Activated T-cell treated with anti-CD3 and anti-CD28 coated beads, Interleukin-2, amount 50 U/mL, for 72 hours (primary cell): ENCODE data around the gene XDH. TPM values are rescaled to one million over a fixed set of nuclear protein-coding genes. Genes with fewer than 3 reads are reported as not detected.

Source experiments
- ATAC-seq, 2 donors: fragments of 150-1000 bp; cut with Tn5 transposase; replicated peaks in 1 of 2; 2 replicates each; pipeline ENCODE4 v1.10.0; 2021; ENCODE audit warnings: moderate library complexity in 2 of 2, mild to moderate bottlenecking in 1 of 2
- DNase-seq, 2 donors: peaks; one replicate each; pipeline ENCODE4 v3.0.0; 2021 to 2022; ENCODE audit warnings: mixed read lengths in 1 of 2
- H3K27ac Mint-ChIP-seq: one replicate; pipeline ENCODE4 v1.8.0; 2022; ENCODE audit warnings: mild to moderate bottlenecking, moderate library complexity, mixed read lengths
- H3K27me3 Mint-ChIP-seq: one replicate; pipeline ENCODE4 v1.8.0; 2022; ENCODE audit warnings: low read depth, mixed read lengths
- H3K36me3 Mint-ChIP-seq, 2 donors: one replicate each; pipeline ENCODE4 v1.8.0; 2022; ENCODE audit warnings: mixed read lengths in 2 of 2, mild to moderate bottlenecking in 1 of 2; ENCODE audit not compliant: insufficient read depth in 2 of 2
- H3K4me1 Mint-ChIP-seq: one replicate; pipeline ENCODE4 v1.8.0; 2022; ENCODE audit warnings: low read depth, mixed read lengths
- H3K4me3 Mint-ChIP-seq, 2 donors: one replicate each; pipeline ENCODE4 v1.8.0; 2022; ENCODE audit warnings: mild to moderate bottlenecking in 2 of 2, mixed read lengths in 2 of 2, moderate library complexity in 2 of 2
- H3K9me3 Mint-ChIP-seq, 2 donors: one replicate each; pipeline ENCODE4 v1.8.0; 2022; ENCODE audit warnings: mixed read lengths in 2 of 2
- total RNA-seq, 2 donors: library from RNA; stranded (reverse); gene quantifications; one replicate each; pipeline ENCODE4 v1.2.3, GENCODE V29; 2022

XDH gene
- total RNA-seq, 2 donors from 2014 or later = 0.07 TPM

- Mint-ChIP-seq H3K4me1 (no peaks in the 10 kb centered on the region), H3K36me3 (no peaks in the 10 kb centered on the region), H3K4me3 (no peak overlapping the region), H3K27me3 (no peaks in the 10 kb centered on the region), H3K27ac (no peak overlapping the region), H3K9me3 (no peaks in the 10 kb centered on the region)
- DNase-seq (no peak), ATAC-seq (no peak)
Measured at GRCh38 chr2:31390324-31390723, 24.2 kb downstream of the XDH start.

GRCh38 chr2:31388736-31389135 lies 25.8 kb downstream of the XDH start:
- H3K9me3 Mint-ChIP-seq = no peaks in the 10 kb centered on the region
- H3K36me3 Mint-ChIP-seq = no peaks in the 10 kb centered on the region
- peaks cover 7% of the 10 kb centered on the region for H3K4me1 Mint-ChIP-seq
- no peak for DNase-seq
- no peak for ATAC-seq
- no peaks in the 10 kb centered on the region for H3K27me3 Mint-ChIP-seq
- no peak overlapping the region for H3K27ac Mint-ChIP-seq
- H3K4me3 Mint-ChIP-seq = no peak overlapping the region

GRCh38 chr2:31387850-31388249 lies 26.7 kb downstream of the XDH start:
- Mint-ChIP-seq H3K4me3 (no peak overlapping the region), H3K27me3 (no peaks in the 10 kb centered on the region), H3K9me3 (no peaks in the 10 kb centered on the region), H3K27ac (no peak overlapping the region), H3K4me1 (peaks cover 7% of the 10 kb centered on the region), H3K36me3 (no peaks in the 10 kb centered on the region)
- DNase-seq (no peak), ATAC-seq (no peak)

GRCh38 chr2:31386648-31387047 lies 27.9 kb downstream of the XDH start:
- Mint-ChIP-seq H3K9me3 (no peaks in the 10 kb centered on the region), H3K27me3 (no peaks in the 10 kb centered on the region)
- no peak for DNase-seq

GRCh38 chr2:31386172-31386571 lies 28.4 kb downstream of the XDH start:
- H3K4me3 Mint-ChIP-seq = no peak overlapping the region
- no peaks in the 10 kb centered on the region for H3K9me3 Mint-ChIP-seq
- ATAC-seq (no peak), DNase-seq (no peak)
- peaks cover 20% of the 10 kb centered on the region for H3K4me1 Mint-ChIP-seq
- H3K27me3 Mint-ChIP-seq = no peaks in the 10 kb centered on the region
- H3K36me3 Mint-ChIP-seq = no peaks in the 10 kb centered on the region
- no peak overlapping the region for H3K27ac Mint-ChIP-seq

More at GRCh38 chr2:31386648-31387047, 27.9 kb downstream of the XDH start:
- peaks cover 19% of the 10 kb centered on the region for H3K4me1 Mint-ChIP-seq
- H3K27ac Mint-ChIP-seq = no peak overlapping the region
- H3K4me3 Mint-ChIP-seq = no peak overlapping the region
- no peak for ATAC-seq
- no peaks in the 10 kb centered on the region for H3K36me3 Mint-ChIP-seq

GRCh38 chr2:31384771-31385276 lies 29.7 kb downstream of the XDH start:
- Mint-ChIP-seq H3K36me3 (no peaks in the 10 kb centered on the region), H3K4me1 (peaks cover 20% of the 10 kb centered on the region), H3K9me3 (no peaks in the 10 kb centered on the region), H3K27ac (no peak overlapping the region), H3K4me3 (no peak overlapping the region), H3K27me3 (no peaks in the 10 kb centered on the region)
- ATAC-seq = no peak
- no peak for DNase-seq

GRCh38 chr2:31384351-31384750 lies 30.2 kb downstream of the XDH start:
- Mint-ChIP-seq H3K27me3 (no peaks in the 10 kb centered on the region), H3K27ac (no peak overlapping the region), H3K4me3 (no peak overlapping the region), H3K36me3 (no peaks in the 10 kb centered on the region), H3K4me1 (peaks cover 20% of the 10 kb centered on the region), H3K9me3 (no peaks in the 10 kb centered on the region)
- DNase-seq = no peak
- ATAC-seq = peak; percentile 67 to 76

GRCh38 chr2:31383471-31384153 lies 30.9 kb downstream of the XDH start:
- ATAC-seq (peak in 1 of 2 donors; percentile 25), DNase-seq (no peak)
- H3K36me3 Mint-ChIP-seq = no peaks in the 10 kb centered on the region
- no peak overlapping the region for H3K4me3 Mint-ChIP-seq
- H3K27ac Mint-ChIP-seq = no peak overlapping the region
- peaks cover 20% of the 10 kb centered on the region for H3K4me1 Mint-ChIP-seq
- no peaks in the 10 kb centered on the region for H3K9me3 Mint-ChIP-seq
- H3K27me3 Mint-ChIP-seq = no peaks in the 10 kb centered on the region

GRCh38 chr2:31382452-31383120 lies 32.0 kb downstream of the XDH start:
- Mint-ChIP-seq H3K36me3 (no peaks in the 10 kb centered on the region), H3K4me3 (no peak overlapping the region), H3K27ac (no peak overlapping the region), H3K27me3 (no peaks in the 10 kb centered on the region), H3K4me1 (peaks cover 20% of the 10 kb centered on the region), H3K9me3 (no peaks in the 10 kb centered on the region)
- DNase-seq (no peak), ATAC-seq (no peak)

- Mint-ChIP-seq H3K27ac (no peak overlapping the region), H3K4me1 (peaks cover 20% of the 10 kb centered on the region)
Measured at GRCh38 chr2:31381601-31382000, 32.9 kb downstream of the XDH start.

GRCh38 chr2:31380243-31380642 lies 34.3 kb downstream of the XDH start:
- ATAC-seq (no peak), DNase-seq (no peak)
- H3K9me3 Mint-ChIP-seq = no peaks in the 10 kb centered on the region
- H3K27ac Mint-ChIP-seq = no peak overlapping the region
- no peaks in the 10 kb centered on the region for H3K27me3 Mint-ChIP-seq
- H3K4me3 Mint-ChIP-seq = no peak overlapping the region
- peaks cover 20% of the 10 kb centered on the region for H3K4me1 Mint-ChIP-seq
- H3K36me3 Mint-ChIP-seq = no peaks in the 10 kb centered on the region

More at GRCh38 chr2:31381601-31382000, 32.9 kb downstream of the XDH start:
- no peak for ATAC-seq
- Mint-ChIP-seq H3K36me3 (no peaks in the 10 kb centered on the region), H3K4me3 (no peak overlapping the region), H3K27me3 (no peaks in the 10 kb centered on the region), H3K9me3 (no peaks in the 10 kb centered on the region)
- DNase-seq = no peak

- DNase-seq (no peak), ATAC-seq (no peak)
- peaks cover 18% of the 10 kb centered on the region for H3K4me1 Mint-ChIP-seq
- no peak overlapping the region for H3K27ac Mint-ChIP-seq
- no peaks in the 10 kb centered on the region for H3K9me3 Mint-ChIP-seq
- H3K36me3 Mint-ChIP-seq = no peaks in the 10 kb centered on the region
- H3K4me3 Mint-ChIP-seq = no peak overlapping the region
- no peaks in the 10 kb centered on the region for H3K27me3 Mint-ChIP-seq
Measured at GRCh38 chr2:31379747-31380146, 34.8 kb downstream of the XDH start.

GRCh38 chr2:31378791-31379501 lies 35.6 kb downstream of the XDH start:
- Mint-ChIP-seq H3K36me3 (no peaks in the 10 kb centered on the region), H3K27ac (no peak overlapping the region), H3K27me3 (no peaks in the 10 kb centered on the region), H3K9me3 (no peaks in the 10 kb centered on the region), H3K4me1 (peaks cover 12% of the 10 kb centered on the region), H3K4me3 (no peak overlapping the region)
- DNase-seq (no peak), ATAC-seq (no peak)
